Nucleus accumbens (tissue), 56 donors: ENCODE data around the gene ERFE.
A peak's percentile ranks its signal among the peaks of the same experiment; 100 is the strongest.

ENCODE experiments used
- DNase-seq, 56 donors: peaks; one replicate each; lab custom pipeline; 2025; lab: John Stamatoyannopoulos, UW

The ERFE gene

DNA sequence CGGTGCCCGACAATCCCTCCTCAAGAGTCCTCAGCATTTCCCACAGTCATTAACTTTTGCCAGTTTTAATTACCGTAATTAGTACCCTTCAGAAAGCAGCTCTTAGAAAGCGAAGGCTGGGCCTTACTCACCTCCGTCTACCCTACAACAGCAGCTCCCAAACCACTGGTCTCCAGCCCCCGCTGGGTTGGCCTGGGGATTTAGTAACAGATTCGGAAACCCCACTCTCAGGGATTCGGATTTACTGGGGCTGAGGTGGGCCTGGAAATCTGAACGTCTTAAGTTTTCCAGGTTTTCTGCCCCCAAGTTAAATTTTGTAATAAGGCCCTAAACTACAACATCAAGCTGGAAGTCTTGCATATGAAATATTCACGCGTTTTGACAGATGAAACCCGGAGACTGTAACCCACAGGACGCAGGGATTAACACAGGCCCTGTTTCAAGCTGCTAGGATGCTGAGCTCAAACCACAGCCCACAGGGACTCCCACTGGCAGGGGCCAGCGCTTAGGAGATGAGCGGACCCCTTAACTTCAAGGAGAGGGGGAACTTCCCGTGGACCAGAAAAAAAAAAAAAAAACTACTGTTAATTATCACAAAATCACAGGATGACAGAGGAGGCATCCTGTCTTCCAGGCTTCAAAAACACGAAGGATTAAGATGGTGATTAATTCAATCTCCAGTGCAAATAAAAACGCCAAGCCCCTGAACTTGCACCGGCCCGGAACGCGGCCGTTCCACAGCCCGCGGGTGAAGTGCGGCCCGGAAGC, 43.7 kb downstream of the ERFE start:
- no peak for DNase-seq

DNA sequence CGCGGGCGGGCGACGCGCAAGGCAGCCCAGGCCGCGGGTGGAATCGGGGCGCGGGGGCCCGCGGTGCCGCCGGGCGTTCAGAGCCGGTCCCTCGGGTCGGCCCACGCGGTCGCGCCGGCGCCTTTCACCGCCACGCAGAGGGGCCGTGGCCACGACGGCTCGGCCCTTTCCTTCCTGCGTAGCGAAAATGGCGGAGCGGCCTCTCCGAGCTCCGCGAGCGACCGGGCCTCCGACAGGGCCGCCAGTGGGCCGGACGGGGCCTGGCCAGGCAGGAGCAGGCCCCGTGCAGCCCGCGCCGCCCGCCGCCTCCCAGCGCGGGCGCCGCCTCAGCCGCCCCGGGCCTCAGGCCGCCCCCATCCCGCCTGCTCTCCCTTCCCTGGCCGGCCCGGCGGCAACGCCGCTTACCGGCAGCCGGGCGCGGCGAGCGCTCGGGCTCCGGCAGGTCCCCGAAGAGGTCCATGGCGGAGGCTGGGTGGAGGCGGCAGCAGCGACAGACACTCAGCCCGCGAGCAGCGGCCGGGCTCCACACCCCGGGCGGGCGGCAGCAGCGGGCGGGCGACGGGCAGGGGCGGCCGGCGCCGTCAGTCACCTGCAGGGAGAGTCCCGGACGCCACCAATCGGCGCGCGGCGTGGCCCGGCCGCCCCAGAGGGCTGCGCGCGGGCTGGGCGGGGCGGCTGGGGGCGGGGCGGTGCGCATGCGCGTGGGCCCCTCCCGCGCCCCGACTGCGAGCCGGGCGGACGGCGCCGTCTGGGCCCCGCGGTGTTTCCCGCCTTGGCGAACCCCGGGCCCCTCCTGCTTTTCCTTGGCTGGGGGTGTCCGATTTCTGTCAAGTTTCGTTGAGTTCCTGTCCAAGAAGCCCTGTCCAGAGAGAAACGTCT, 44.6 kb downstream of the ERFE start, which contains the start of gene ILKAP:
ILKAP (minus strand) TSS at position 602 of the 879 bp plus-strand sequence; CDS start at position 460, 142 bp downstream.
- peak; percentile 11 to 92 (median 79) for DNase-seq

DNA sequence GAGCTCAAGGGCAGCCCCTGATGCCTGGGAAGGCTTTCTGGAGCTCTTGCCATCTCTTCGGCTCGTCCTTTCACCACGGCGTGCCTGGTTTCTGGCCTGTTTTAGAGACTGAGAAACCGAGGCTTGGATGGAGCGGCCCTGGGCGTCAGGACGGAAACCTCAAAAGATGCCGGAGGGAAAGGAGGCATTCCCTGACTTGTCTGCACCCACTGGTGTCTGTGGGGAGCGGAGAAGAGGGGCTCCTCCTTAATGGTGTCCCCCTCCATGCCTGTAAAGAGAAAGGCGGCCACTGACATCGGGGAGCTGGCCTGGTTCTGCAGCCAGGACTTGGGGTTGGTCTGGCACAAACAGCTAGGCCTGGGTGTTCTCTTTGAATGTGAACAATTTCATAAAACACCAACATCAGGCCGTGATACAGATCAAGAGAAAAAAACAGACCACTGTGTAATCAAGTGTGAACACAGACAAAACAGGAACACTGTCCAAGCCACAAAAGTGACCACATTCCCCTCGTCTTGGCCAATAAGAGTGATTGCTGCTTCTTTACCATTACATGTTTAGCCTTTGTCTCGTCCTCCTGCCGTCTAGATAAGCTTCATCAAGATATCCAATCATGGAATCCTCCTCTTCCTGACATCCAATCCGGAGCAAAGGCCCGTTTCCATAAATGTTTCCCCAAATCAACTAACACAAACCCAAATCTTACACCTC, 45.4 kb downstream of the ERFE start:
- DNase-seq, result peak in 2 of 56 donors; percentile 44 to 64

DNA sequence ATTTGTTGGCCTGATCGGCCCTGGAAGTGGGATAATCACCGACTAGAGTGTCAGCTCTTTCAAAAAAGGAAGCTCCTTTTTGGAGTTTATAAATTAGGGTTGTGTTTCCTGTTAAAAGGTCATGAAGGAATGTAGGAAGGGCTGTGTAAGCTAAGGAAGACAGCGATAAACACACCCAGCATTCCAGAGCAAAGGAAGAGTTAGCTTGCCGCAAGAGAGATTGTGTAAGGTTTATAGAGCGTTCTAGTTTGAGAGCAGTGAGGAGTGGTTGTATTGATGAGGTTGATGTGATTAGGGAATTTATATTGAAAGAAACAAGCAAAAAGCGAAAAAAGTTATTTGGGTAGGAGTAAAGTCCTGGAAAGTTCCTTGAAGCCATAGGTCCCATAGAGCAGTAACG, 48.2 kb downstream of the ERFE start:
- no peak for DNase-seq

DNA sequence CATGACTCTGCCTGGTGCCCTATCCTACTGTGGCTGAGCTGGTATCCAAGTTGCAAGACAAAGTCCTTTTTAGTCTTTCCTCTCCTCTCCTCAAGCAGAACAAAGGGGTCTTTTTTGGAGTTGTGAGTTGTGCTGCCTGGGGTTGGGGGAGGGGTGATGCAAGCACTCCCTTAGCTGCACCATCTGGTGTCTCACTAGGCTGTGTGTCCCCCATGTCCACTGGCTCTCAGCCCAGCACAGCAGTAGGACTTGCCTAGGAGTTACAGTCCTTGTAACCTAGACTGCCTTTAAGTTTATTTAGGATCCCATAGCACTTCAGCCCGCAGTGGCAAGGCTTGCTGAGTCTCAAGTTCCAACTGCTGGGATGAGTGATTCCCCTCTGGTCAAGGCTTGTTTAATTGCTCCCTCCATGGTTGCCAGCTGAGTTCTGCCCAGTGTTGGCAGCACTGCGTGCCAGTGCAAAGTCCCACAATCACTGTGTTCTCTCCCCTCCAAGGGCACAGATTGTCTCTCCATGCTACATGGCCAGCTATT, 57.9 kb downstream of the ERFE start:
- peak in 55 of 56 donors; percentile 52 to 96 (median 86) for DNase-seq
